ENCODE measurements around the gene PACS2.

Gene PACS2

DNA sequence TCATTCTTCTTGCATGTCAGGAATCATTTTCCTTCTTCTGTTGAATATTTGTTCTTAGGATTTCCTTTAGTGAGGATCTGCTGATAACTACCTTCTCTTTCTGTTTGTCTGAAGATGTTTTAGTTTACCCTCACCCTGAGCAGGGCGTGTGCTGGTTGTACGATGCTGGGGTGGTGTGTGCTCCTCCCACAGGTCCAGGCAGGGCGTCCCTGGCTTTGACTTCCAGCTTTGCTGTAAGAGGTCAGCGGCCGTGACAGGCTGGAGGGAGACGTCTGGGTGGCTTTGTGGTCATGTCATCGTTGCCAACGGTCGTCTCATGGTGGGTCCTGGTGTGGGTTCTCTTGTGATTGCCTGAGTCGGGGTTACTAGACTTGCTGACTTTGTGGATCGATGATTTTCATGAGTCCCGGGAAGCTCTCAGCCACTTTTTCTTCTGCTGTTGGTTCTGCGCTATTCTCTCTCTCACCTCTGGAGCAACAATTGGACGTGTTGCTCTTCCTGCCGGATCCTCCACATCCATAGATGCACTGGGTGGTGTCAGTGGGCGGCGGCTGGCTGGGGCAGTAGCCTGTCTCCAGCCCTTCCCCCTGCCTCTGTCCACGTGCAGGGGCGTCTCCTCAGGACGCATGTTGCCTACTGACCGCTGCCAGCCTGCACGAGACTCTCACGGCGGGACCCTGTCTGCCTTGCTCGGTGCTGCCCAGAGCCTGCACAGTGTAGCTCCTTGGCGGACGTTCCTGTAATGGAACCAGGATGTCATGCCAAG lies 8.4 kb downstream of the PACS2 start:
- no peak overlapping the region for H3K27ac ChIP-seq
- CTCF ChIA-PET: interaction anchor here (0.7 kb wide), 1 partner anchor 20 kb away, joined by 6 read pairs; no protein-coding TSS in a partner anchor

DNA sequence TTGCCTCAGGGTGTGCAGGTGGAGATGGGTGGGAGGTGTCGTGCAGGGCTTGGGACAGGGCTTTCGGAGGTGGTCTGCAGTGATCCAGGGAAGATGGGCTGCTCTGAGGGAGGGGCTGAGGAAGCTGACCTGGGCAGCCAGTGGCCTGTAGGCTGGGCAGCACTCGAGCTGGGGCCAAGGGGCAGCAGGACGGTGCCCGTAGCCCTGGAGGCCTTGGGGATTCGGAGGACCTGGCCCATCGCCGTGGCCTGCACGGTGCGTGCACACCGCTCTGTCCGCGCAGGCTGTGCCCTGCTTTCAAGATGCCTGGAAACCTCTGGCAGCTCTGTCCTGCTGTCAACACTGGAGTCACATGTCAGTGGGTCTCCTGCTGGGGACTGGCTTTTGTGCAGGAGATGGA lies 9.1 kb downstream of the PACS2 start:
- no peak for DNase-seq (ENCODE audit: low spot score)
- TF ChIP-seq, protein P1, sequence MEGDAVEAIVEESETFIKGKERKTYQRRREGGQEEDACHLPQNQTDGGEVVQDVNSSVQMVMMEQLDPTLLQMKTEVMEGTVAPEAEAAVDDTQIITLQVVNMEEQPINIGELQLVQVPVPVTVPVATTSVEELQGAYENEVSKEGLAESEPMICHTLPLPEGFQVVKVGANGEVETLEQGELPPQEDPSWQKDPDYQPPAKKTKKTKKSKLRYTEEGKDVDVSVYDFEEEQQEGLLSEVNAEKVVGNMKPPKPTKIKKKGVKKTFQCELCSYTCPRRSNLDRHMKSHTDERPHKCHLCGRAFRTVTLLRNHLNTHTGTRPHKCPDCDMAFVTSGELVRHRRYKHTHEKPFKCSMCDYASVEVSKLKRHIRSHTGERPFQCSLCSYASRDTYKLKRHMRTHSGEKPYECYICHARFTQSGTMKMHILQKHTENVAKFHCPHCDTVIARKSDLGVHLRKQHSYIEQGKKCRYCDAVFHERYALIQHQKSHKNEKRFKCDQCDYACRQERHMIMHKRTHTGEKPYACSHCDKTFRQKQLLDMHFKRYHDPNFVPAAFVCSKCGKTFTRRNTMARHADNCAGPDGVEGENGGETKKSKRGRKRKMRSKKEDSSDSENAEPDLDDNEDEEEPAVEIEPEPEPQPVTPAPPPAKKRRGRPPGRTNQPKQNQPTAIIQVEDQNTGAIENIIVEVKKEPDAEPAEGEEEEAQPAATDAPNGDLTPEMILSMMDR (conservative IDR thresholded peaks at IDR 0.05; ENCODE audit: low read depth): no peak
- POLR2A ChIA-PET (ENCODE audit: low non-redundant PET): interaction anchor here (0.8 kb wide), 1 partner anchor 96 kb away, joined by 3 read pairs; no protein-coding TSS in a partner anchor
- CTCF ChIA-PET: interaction anchor here (0.7 kb wide), 1 partner anchor 429 kb away, joined by 3 read pairs; no protein-coding TSS in a partner anchor
- no peak overlapping the region for H3K27ac ChIP-seq

More for the DNA sequence above, 8.4 kb downstream of the PACS2 start:
- no peak for DNase-seq (ENCODE audit: low spot score)
- TF ChIP-seq, protein P1 (conservative IDR thresholded peaks at IDR 0.05; ENCODE audit: low read depth): no peak
- POLR2A ChIA-PET (ENCODE audit: low non-redundant PET): interaction anchor here (0.8 kb wide), 1 partner anchor 96 kb away, joined by 3 read pairs; no protein-coding TSS in a partner anchor

DNA sequence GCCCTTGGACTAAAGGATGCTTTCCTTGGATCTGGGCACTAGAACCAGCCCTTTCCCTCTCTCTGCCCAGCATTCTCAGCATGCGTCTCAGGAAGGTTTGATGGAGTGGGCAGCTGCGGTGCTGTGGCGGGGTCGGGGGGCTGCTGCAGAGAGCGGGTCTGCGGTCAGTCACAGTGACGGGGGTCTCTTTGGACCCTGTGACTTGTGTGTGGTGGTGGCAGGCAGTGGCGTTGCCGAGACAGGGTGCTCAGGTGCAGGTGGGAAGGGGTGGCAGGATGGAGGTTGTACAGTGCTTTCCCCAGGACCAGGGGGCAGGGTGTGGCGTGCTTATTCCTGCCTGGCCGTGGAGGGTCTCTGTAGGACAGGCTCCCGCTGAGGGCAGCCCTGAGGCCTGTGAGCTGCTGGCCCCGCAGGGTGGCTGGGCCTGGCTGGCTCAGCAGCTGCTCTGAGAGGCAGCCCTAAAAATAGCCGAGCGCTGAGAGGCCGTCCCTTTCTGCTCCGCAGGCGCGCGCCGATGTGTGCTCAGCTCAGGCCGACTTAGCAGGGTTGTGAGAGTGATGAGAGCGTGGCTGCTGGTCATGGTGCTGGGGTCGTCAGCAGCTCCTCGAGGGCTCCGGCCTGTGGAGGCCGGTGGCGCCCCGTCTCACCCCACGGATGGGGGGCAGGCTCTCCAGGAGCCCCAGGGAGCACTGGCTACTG lies 9.7 kb downstream of the PACS2 start:
- H3K27ac ChIP-seq: no peak overlapping the region
- CTCF ChIA-PET: interaction anchor here (0.7 kb wide), 1 partner anchor 430 kb away, joined by 3 read pairs; no protein-coding TSS in a partner anchor
- POLR2A ChIA-PET (ENCODE audit: low non-redundant PET): interaction anchor here (0.8 kb wide), 1 partner anchor 95 kb away, joined by 3 read pairs; no protein-coding TSS in a partner anchor
- no peak for DNase-seq (ENCODE audit: low spot score)
- TF ChIP-seq, protein P1 (conservative IDR thresholded peaks at IDR 0.05; ENCODE audit: low read depth): no peak

DNA sequence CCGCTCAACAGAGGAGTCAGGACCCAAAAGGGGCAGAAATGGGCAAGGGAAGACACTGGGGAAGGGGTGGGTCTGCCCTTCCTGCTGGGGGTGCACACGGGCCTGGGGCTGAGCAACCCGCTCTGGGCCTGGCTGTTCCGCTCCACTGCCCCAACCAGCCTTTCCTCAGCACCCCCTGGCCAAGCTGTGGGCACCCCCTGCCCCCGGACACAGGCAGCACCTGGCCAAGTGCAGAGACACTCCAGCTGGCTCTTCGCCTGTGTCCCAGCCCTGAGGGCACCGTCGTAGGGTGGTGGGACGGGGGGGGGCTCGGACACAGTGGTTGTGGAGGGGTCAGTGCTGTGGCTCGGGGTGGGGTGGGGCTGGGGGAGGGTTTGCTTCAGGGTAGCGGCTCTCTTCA lies 10.3 kb downstream of the PACS2 start:
- DNase-seq (ENCODE audit: low spot score): no peak
- TF ChIP-seq, protein P1 (conservative IDR thresholded peaks at IDR 0.05; ENCODE audit: low read depth): no peak
- no peak overlapping the region for H3K27ac ChIP-seq
- ChIA-PET POLR2A (ENCODE audit: low non-redundant PET) (no interaction called here), CTCF (no interaction called here)

DNA sequence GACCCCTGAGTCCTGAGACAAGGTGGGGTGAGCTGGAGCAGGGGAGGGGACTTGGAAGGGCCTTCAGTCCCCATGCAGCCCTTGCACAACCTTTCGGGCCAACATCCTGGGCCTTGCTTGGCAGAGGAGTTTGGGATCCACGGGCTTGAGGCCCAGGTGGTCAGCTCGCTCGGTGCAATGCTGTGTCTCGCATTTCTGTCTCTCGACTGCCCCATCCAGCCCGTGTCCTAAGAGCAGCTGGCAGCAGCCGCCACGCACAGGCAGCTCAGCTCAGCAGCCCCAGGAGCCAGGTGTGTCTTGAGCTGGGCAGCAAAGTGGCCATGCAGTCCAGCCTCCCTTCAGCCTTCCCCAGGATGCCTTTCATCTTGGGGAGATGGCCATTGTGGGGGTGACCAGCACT lies 10.8 kb downstream of the PACS2 start:
- CTCF ChIA-PET: no interaction called here
- DNase-seq (ENCODE audit: low spot score): no peak
- no peak overlapping the region for H3K27ac ChIP-seq
- TF ChIP-seq, protein P1 (conservative IDR thresholded peaks at IDR 0.05; ENCODE audit: low read depth): no peak
- POLR2A ChIA-PET (ENCODE audit: low non-redundant PET): no interaction called here

DNA sequence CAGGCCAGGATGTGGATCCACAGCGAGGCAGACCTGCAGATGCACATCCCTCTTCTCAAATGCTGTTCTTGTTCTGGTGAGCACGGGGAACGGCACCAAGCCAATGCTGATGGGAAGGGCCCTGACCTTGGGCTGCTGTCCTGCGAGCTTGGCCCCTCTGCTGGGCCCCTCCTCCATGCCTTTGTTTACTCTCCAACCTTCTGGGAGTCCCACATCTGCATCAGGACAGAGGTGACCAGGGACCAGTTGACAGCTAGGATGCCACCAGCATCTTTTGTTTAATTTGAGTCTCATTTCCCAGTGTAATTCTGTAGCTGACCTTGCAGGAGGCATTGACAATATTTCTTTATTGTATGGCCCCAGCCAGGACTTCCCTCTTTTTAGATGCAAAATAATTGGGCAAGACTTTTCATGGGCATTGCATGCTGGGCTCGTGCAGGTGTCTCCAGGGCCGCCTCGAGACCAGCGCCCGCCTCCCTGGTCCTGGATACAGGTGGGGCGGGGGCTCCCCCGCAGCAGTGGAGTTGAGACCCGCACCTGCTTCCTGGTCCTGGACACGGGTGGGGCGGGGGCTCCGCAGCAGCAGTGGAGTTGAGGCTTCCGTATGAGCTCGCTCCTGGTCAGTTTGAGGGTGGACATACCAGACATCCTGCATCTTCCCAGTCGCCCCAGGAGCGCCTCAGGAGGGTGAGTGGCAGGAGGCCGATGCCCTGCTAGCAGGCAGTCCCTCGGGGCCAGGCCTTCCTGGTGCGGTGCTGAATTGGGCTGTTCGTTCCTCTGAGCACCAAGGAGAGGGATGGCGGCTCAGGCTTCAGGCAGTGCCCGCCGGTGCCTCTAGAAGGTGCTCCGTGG lies 11.4 kb downstream of the PACS2 start:
- POLR2A ChIA-PET (ENCODE audit: low non-redundant PET): no interaction called here
- no peak for DNase-seq (ENCODE audit: low spot score)
- CTCF ChIA-PET: interaction anchor here (0.9 kb wide), 1 partner anchor 44 kb away, joined by 3 read pairs; no protein-coding TSS in a partner anchor
- TF ChIP-seq, protein P1 (conservative IDR thresholded peaks at IDR 0.05; ENCODE audit: low read depth): no peak
- no peak overlapping the region for H3K27ac ChIP-seq
